ENCODE results near the gene ROCK2. TPM values are rescaled to one million over a fixed set of nuclear protein-coding genes. Genes with fewer than 3 reads are reported as not detected.
"Not testable (repeated sequence)": the region's sequence is repeated elsewhere in the genome, so short reads cannot be mapped to it uniquely, and the experiment has no call there.

ROCK2 gene
- total RNA-seq, 4 donors from 2014 or later, result 110 to 197 (median 155) TPM

DNA sequence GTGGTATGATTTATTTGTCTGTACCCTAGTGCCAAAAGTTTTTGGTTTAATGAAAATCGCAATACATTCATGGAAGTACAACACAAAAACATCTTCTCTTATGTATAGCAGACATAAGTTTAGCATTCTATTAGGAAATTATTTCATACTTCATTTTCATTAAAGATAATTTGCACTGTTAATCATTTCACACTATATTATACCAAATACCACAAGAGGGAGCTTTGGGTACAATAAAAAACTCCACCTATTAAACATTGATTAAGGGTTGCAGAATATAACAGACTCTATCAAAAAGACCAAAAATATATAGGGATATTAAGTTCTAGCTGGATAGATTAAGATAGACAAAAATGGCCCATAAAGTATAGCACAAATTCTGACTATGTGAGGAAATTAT is 110.1 kb downstream of the ROCK2 start:
- ATAC-seq (ENCODE audit: low FRiP score), result no peak
- TF ChIP-seq, protein P1, sequence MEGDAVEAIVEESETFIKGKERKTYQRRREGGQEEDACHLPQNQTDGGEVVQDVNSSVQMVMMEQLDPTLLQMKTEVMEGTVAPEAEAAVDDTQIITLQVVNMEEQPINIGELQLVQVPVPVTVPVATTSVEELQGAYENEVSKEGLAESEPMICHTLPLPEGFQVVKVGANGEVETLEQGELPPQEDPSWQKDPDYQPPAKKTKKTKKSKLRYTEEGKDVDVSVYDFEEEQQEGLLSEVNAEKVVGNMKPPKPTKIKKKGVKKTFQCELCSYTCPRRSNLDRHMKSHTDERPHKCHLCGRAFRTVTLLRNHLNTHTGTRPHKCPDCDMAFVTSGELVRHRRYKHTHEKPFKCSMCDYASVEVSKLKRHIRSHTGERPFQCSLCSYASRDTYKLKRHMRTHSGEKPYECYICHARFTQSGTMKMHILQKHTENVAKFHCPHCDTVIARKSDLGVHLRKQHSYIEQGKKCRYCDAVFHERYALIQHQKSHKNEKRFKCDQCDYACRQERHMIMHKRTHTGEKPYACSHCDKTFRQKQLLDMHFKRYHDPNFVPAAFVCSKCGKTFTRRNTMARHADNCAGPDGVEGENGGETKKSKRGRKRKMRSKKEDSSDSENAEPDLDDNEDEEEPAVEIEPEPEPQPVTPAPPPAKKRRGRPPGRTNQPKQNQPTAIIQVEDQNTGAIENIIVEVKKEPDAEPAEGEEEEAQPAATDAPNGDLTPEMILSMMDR (IDR thresholded peaks at IDR 0.05), result no peak
- DNase-seq (ENCODE audit: low spot score), result no peak

DNA sequence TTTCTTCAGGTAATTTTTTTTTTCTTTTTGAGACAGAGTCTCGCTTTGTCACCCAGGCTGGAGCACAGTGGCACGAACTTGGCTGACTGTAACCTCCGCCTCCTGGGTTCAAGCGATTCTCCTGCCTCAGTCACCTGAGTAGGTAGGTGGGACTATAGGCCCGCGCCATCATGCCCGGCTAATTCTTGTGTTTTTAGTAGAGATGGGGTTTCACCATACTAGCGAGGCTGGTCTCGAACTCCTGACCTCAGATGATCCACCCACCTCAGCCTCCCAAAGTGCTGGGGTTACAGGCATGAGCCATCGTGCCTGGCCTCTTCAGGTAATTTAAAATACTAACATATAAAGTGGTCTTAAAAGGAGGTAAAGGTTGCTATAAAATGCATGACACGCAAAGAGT is 113.2 kb downstream of the ROCK2 start:
- DNase-seq (ENCODE audit: low spot score); ATAC-seq (ENCODE audit: low FRiP score): not testable (repeated sequence)

DNA sequence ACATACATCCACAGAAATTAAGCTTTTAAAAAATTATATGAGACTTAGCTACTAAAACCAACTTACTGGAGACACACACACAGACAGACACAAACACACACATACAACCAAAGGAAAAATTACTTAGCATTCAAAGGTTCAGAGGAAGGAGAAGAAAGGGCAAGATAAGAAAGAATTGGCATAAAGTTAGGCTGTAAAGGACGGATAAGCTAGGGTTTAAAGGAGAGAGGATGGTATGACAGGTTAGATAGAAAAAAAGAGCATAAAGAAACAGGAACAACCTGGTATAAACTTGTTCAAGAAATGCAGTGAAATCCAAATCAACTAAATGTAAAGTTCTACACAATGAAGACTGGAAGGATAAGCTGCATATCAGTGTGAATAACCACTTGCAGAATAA is 115.7 kb downstream of the ROCK2 start:
- no peak for DNase-seq (ENCODE audit: low spot score)
- no peak for ATAC-seq (ENCODE audit: low FRiP score)
- TF ChIP-seq, protein P1 (IDR thresholded peaks at IDR 0.05), result no peak

DNA sequence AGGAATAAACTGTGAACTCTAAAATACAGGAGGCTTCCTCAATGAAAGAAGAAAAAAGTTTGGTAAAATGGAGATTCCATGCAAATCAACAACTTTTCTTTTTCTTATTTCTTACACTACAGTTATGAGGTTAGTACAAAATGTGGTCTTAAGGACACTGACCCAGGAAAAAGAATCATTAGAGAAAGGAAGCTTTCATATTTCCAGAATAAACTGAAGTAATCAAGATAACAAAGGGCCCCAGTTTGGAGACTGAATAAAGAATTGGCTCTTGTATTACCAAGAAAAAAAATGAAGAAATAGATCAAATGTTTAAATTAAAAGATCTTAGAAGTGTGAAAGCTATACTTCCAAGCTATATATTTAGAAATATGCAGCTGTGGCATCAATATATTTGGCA is 116.8 kb downstream of the ROCK2 start:
- no peak for DNase-seq (ENCODE audit: low spot score)
- ATAC-seq (ENCODE audit: low FRiP score), result no peak
- TF ChIP-seq, protein P1 (IDR thresholded peaks at IDR 0.05), result no peak

DNA sequence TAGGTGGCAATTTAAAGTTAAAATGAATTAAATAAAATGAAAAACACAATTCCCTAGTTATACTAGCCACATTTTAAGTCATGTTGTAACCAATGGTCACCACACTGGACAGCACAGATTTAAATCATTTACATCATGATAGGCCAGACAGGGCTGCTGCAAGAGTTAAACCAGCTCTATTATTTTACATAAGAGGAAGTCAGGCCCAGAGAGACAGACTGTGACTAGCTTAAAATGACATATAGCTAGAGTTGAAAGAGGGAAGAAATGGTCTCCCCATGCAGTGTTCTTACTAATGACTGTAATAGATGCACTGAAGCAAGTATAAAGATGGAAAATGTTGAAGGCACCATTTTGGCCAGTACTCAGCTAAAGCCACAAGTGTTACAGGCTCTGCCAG is 119.5 kb downstream of the ROCK2 start:
- DNase-seq (ENCODE audit: low spot score) (no peak), ATAC-seq (ENCODE audit: low FRiP score) (no peak)
- TF ChIP-seq, protein P1 (IDR thresholded peaks at IDR 0.05), result no peak

DNA sequence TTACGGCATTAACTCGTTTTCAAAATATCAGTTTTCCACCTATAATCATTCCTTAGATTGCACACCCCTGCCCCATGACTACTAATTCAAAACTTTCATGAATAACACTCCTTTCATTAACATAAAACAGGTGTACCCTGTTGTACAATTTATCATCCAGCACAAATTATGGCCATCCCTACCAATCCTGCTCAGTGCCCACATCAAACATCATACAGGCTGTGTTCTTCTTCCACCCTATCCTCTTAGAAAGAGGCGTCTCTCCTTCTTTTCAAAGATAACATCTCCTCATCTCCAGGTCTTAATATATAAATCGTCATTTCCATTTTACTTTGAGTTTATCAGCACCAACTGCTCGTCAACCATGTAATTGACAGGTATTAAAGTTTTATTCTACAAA is 121.6 kb downstream of the ROCK2 start:
- DNase-seq (ENCODE audit: low spot score), result no peak
- TF ChIP-seq, protein P1 (IDR thresholded peaks at IDR 0.05), result no peak
- ATAC-seq (ENCODE audit: low FRiP score), result no peak

DNA sequence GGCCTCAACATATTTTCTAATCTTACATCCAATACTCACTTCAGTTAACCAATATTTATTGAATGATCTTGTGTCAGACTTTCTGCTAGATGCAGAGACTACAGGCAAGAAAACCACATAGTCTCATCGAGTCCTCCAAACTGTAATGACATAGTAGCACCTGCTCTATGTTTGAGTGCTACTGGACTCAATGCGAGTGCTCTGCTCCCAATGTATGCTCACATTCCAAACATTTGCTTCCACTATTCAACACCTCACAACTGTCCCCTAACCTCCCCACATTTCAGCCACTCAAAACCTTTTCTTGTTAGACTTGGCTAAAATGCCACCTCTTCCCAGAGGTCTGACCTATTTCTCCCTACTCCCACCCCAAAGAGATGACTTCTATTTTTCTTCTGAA is 124.0 kb downstream of the ROCK2 start:
- no peak for DNase-seq (ENCODE audit: low spot score)
- no peak for ATAC-seq (ENCODE audit: low FRiP score)
- TF ChIP-seq, protein P1 (IDR thresholded peaks at IDR 0.05), result no peak

DNA sequence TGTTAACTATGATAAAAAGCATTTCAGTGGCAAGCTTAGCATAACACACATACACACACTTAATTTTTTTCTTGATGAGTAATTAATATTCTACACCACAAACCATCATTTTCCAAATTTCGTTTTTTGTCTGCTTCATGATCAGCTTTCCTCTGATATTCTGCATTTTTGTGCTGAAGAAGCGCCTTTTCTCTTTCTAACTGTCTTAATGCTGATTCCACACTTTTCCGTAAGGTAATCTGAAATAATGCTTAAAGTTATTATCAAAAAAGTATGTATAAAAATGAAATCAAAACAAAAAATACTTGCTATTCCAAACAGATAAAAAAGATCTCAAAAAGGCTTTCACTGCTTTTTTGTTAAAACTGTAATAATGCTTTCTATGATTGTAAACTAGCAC is 129.0 kb downstream of the ROCK2 start:
- ATAC-seq (ENCODE audit: low FRiP score), result no peak
- DNase-seq (ENCODE audit: low spot score), result no peak
- TF ChIP-seq, protein P1 (IDR thresholded peaks at IDR 0.05), result no peak

Data from omental fat pad (tissue), 4 donors.